PC-9 (cell line): ENCODE results near the gene TBX21.

Experiments used
- CTCF ChIP-seq: fragments of 200-600 bp; sonication (generic); conservative IDR thresholded peaks from 2 replicates; pipeline ENCODE4 v1.6.1; 2017; ENCODE audit warnings: mixed run types, antibody characterized with exemption, mild to moderate bottlenecking, moderate library complexity
- EZH2 ChIP-seq: fragments of 200-600 bp; sonication (generic); IDR thresholded peaks from 2 replicates; pipeline ENCODE4 v1.8.0; 2017; ENCODE audit warnings: antibody characterized with exemption, low read depth

GRCh38 chr17:47715669-47716325, 17.2 kb upstream of the TBX21 start:
- no peak for TF ChIP-seq CTCF
- no peak for TF ChIP-seq EZH2
